ENCODE results near the gene OR10V1. TPM values are rescaled to one million over a fixed set of nuclear protein-coding genes. Genes with fewer than 3 reads are reported as not detected.

The OR10V1 gene
- total and polyA plus RNA-seq, 9 of the 15 experiments (the other 6 are each of a cell fraction or from before 2014, with no cell fraction given): not detected

DNA sequence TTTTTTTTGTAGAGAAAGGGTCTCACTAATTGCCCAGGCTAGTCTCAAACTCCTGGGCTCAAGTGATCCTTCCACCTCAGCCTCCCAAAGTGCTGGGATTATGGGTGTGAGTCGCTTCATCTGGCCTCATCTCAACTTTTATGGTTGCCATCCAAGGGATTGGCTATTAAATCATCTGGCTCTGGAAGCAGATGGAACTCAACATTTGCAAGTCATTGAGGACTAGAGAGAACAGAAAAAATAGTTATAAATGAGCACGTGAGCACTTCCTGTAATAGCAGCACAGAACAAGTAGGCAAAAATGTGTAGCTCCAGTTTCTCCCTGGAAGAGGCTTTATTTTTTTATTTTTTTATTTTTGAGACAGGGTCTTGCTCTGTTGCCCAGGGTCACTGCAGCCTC, 22.5 kb downstream of the OR10V1 start (continued):
- TF ChIP-seq, protein P1, sequence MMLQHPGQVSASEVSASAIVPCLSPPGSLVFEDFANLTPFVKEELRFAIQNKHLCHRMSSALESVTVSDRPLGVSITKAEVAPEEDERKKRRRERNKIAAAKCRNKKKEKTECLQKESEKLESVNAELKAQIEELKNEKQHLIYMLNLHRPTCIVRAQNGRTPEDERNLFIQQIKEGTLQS (IDR thresholded peaks at IDR 0.05): no peak
- TF ChIP-seq, protein P1 (CRISPR knock-in tag; conservative IDR thresholded peaks at IDR 0.05): no peak
- no peak for TF ChIP-seq ZNF79 (CRISPR knock-in tag; IDR thresholded peaks at IDR 0.05; ENCODE audit: low read depth)
- no peak for TF ChIP-seq SMC3 (conservative IDR thresholded peaks at IDR 0.05; ENCODE audit: insufficient read depth, low read depth, low read length)
- no peak for TF ChIP-seq XRCC5 (IDR thresholded peaks at IDR 0.05; ENCODE audit: low read depth, low read length)
- TF ChIP-seq ZNF324 (CRISPR knock-in tag; IDR thresholded peaks at IDR 0.05): no peak
- no peak for TF ChIP-seq ERF (CRISPR knock-in tag; IDR thresholded peaks at IDR 0.05)
- no peak for TF ChIP-seq HSF4 (CRISPR knock-in tag; IDR thresholded peaks at IDR 0.05; ENCODE audit: borderline replicate concordance)
- no peak for TF ChIP-seq NUFIP1 (IDR thresholded peaks at IDR 0.05; ENCODE audit: partially characterized antibody)
- no peak for TF ChIP-seq HNRNPUL1 (IDR thresholded peaks at IDR 0.05; ENCODE audit: low read length)
- no peak for TF ChIP-seq ATF1 (CRISPR knock-in tag; IDR thresholded peaks at IDR 0.05)
- no peak for TF ChIP-seq ATF1 (tag; IDR thresholded peaks at IDR 0.05)
- no peak for TF ChIP-seq PHF8 (IDR thresholded peaks at IDR 0.05; ENCODE audit: borderline replicate concordance, low read length)
- TF ChIP-seq, protein P2, sequence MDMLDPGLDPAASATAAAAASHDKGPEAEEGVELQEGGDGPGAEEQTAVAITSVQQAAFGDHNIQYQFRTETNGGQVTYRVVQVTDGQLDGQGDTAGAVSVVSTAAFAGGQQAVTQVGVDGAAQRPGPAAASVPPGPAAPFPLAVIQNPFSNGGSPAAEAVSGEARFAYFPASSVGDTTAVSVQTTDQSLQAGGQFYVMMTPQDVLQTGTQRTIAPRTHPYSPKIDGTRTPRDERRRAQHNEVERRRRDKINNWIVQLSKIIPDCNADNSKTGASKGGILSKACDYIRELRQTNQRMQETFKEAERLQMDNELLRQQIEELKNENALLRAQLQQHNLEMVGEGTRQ (CRISPR knock-in tag; IDR thresholded peaks at IDR 0.05): no peak
- no peak for TF ChIP-seq MAZ (CRISPR knock-in tag; conservative IDR thresholded peaks at IDR 0.05 in 1 of 2, IDR thresholded peaks at IDR 0.05 in 1 of 2)
- no peak for TF ChIP-seq ZHX1 (conservative IDR thresholded peaks at IDR 0.05; ENCODE audit: low read length)
- no peak for TF ChIP-seq ZNF134 (CRISPR knock-in tag; conservative IDR thresholded peaks at IDR 0.05)
